Esophagus squamous epithelium (tissue), 4 donors: Measurements from ENCODE around the gene DCTN1.

Experiments used
- CTCF ChIP-seq, 6 experiments: fragments of 450-650 bp in 4 of 6; fragments of 200-600 bp in 2 of 6; sonication (generic) in 2 of 6; IDR thresholded peaks; one replicate each; pipeline ENCODE4 v1.5.1; 2016 to 2019; ENCODE audit warnings: antibody characterized with exemption in 6 of 6, mild to moderate bottlenecking in 4 of 6, moderate library complexity in 4 of 6
- POLR2A ChIP-seq, 4 donors: fragments of 450-650 bp; IDR thresholded peaks; one replicate each; pipeline ENCODE4 v1.6.1; 2017; ENCODE audit warnings: antibody characterized with exemption in 4 of 4, mild to moderate bottlenecking in 4 of 4, moderate library complexity in 3 of 4

GRCh38 chr2:74391209-74391579 is 11.1 kb upstream of the DCTN1 start:
- TF ChIP-seq CTCF (IDR thresholded peaks at IDR 0.05) (no peak), POLR2A (IDR thresholded peaks at IDR 0.05) (no peak)
